Fibroblast of upper back skin (primary cell): Measurements from ENCODE around the gene LAMTOR1.
A peak's percentile ranks its signal among the peaks of the same experiment; 100 is the strongest.

Source experiments
- DNase-seq: peaks from one replicate; pipeline ENCODE4 v3.0.0-alpha.2; 2013

LAMTOR1 gene

DNA sequence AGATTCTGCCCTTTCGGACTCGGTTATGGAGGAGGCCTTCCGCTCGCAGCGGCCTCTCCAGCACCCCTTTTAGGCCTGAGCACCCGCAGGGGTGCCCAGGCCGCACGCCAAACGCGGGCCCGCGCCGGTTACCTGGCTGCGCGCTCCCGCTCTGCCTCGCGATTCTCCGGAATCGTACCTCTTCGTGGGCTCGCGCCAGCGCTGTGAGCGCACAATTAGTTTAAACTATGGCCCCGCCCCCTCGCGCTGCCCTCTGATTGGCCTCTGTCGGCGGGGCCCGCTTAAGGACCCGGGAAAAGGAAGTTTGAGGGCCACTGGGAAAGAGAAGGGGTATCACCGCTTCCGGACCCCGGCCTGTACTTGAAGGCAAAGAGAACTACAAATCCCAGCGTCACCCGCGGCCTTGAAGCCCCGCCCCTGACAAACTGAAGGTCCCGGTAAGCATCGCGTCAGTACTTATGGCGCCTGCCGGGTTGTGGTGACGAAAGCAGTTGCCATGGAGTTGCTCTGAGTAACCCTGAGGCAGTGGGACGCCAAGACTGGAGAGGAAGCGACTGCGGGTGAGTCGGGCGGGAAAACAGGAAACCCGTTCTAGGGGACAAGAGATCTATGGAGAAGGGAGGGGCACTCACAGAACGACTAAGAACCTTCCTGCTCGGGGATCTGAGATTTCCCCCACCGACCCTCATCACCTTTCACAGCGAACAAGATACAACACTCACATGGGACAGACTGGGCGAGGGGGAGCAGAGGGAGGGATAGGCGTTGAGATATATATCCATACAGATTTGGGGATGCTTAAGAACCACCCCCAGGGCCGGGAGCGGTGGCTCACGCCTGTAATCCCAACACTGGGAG, 22.5 kb downstream of the LAMTOR1 start, which contains the start of the genes LRRC51 and NUMA1:
Gene LRRC51, plus strand, starts transcription at position 525 of the 858 bp plus-strand sequence. CDS start 8,234 bp downstream, outside the sequence.
Gene NUMA1, minus strand, starts transcription at position 217 of the 858 bp plus-strand sequence. CDS start 44,599 bp downstream, outside the sequence.
- DNase-seq = peak; percentile 100

DNA sequence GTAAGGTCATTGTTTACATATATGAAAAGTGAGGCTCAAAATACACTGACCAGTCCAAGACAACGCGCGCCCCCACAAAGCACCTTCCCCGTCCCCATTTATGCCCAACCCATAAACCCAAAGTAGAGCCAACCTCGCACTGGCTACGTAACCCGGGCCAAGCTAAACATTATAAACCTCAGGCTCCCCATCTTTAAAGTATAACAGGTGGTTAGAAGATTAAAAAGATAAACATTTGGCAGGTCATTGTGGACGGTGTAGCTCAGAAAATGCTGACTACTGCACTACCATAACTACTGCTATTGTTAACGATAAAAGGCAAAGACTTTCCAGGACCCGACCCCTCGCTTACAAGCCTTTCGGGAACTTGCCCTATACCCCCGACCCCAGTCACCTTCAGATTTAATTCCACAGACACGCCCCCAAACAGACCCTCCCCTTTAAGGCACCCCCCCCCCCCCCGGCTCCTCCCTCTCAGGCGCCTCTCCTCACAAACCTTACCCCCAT, 23.2 kb downstream of the LAMTOR1 start:
- no peak for DNase-seq

DNA sequence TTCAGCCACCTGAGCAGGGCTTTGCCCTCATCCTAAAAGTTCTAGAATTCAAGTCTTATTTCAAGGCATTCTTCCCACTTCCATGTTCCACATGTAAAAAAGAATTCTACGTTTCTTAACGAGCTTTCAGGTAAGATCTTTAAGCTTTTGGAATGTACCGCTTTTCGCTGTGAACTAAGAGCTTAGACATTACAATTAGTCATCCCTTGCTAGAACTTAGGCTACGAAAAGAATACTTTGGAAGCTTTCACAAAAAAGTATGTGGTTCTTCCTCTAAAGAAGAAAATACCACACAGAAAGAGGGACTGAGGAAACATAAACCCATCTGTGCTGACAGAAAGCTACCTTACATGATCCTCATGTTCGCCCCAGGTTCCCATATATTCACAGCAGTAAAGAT, 24.6 kb downstream of the LAMTOR1 start:
- no peak for DNase-seq

DNA sequence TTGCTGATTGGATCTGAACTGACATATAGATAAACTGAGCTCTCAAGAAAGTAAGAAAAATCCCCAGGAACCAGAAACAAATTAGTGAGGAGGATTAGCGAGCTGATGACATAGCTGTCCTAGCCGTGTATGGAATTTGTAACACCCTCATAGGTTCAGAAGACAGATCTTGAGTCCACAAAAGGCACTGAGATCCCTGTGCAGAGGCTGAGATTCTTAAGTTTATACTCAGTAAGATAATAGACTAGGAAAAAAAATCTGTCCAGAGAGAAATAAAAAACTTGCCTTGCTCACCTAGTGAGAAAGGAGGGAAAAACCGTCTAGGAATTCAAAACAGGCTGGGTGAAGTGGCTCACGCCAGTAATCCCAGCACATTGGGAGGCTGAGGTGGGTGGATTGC, 27.3 kb downstream of the LAMTOR1 start:
- DNase-seq = no peak

DNA sequence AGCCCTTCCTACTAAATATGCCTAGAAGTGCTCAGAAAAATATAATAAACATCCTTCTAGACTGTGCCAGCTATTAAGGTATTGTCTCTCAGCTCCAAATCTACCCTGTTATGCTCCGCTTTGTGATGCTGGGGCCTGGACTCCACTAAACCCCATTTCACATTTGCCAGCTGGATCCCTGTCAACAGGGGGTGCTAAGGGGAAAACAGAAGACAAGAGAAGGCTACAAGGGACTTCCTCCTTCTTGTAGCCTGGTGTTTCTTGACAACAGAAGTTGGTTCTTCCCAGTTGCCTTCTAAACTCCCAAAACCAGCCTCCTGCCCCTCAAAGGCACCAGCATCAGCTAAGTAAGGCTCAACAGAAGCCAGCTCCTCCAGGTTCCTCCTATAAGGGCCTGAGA, 28.0 kb downstream of the LAMTOR1 start:
- DNase-seq = peak; percentile 41

DNA sequence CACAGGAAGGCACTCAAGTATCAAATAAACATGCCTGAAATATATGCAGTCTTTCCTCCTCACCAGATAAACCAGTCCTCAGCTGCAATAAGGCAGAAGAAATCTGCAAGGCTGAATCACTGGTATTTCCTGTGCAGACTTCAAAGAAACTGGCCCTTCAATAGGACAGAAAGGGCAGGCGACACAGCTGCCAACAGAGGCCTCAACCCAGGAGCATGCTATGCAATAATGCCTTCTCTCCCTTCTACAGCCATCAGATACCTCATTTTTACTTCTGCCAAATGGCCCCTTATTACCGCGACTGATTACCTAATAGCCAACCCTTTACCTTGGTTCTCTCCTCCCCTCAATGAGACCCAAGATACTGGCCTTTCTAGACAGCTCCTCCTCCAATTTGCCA, 30.7 kb downstream of the LAMTOR1 start:
- peak; percentile 87 for DNase-seq

DNA sequence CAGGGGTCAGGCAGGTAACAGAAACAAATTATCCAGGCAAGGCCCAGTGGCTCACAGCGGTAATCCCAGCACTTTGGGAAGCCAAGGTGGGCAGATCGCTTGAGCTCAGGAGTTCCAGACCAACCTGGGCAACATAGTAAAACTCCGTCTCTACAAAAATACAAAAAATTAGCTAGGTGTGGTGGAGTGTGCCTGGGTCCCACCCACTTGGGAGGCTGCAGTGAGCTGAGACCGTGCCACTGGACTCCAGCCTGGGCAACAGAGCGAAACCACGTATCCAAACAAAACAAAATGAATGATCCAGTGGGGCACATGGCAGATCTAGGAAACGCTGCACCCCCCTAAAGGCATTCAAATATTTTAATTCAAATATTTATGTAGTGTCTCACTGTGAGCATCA, 32.6 kb downstream of the LAMTOR1 start:
- no peak for DNase-seq

DNA sequence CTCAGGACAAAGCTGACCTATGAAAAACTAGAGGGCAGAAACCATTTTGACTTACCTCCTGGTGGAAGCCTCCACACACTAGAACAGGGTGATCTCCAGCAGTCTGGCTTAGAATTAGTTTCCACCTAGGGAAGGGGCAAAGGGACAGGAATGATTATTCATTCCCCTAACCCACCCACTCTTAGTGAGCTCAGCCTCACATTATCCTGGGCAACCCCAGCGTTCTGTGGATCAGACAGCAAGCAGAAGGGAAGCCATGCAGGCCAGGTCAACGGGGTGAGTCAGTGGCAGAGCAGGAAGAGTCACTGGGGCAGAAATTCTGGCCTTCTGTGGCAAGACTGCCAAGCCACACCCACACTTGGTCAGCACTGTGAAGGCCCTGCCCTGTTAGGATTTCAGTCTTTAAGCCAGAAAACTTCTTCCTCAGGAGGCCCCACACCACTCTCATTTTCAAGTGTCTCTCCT, 33.3 kb downstream of the LAMTOR1 start:
- peak; percentile 69 for DNase-seq

DNA sequence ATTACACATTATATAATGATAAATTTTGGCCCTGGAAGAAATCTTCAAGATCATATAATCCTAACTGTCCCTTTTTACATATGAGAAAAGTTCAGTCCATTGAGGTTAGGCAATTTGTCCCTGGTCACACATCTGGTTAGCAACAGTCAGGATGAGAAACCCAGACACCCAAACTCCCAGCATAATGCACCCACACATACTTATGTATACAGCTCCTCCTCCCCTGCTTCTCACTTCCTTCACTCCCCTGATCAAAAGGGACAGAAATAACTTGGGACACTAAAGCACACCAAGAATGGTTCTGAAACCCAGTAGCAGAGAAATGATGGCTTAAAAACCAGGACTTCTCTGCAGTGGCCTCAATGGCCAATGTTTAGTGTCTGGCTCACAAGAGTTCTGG, 33.9 kb downstream of the LAMTOR1 start:
- no peak for DNase-seq

DNA sequence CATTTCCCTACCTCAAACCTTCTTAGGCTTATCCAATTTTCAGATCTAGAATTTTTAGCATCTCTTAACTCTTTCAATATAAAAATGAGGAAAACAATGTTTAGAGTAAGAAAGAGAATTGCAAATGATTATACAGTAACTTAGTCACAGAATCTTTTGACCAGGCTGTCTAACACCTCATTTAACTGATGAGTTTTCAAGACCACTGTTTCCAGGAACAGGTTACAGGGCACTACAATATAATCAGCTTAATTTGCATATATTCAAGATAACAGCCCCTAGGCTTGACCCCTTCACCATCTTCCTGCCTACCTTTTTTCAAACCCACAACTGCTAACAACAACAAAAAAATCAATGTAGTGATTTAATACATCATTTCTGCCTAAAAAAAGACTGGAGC, 35.4 kb downstream of the LAMTOR1 start:
- no peak for DNase-seq

DNA sequence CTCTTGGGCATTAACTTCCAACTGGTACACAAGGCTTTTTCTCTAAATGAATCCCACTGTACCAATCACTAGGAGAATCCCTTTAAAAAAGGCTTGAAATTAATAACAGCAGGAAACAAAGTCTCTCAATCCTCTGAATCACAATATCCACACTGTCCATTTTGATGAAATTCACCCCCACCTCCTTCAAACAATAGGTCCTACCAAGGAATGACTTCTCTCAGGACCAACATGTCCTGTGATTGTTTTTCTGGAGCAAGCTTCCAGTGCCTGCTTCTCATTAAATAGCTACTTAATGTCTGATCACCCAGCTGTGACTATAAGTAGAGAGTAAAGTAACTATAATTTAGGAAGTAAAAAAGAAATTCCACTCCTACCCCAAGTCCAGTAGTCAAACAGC, 35.8 kb downstream of the LAMTOR1 start:
- no peak for DNase-seq

DNA sequence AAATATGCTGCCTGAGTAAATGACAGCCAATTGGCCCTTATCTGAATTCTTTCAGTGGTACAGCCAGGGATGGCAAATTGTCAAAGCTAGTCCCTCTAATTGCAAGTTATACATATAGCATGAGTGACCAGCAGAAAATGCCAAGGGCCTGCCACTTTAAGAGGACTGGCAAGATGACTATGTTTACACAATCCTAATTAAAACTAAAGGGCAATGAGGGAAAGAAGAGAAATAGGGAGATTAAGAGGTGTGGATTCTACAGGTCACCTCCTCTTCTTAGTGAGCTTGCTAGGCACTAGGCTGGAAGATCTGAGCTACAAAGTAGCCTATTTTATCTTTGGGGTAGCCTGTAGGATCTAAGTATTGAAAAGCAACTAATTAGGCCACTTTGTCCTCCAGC, 36.2 kb downstream of the LAMTOR1 start:
- DNase-seq = no peak

DNA sequence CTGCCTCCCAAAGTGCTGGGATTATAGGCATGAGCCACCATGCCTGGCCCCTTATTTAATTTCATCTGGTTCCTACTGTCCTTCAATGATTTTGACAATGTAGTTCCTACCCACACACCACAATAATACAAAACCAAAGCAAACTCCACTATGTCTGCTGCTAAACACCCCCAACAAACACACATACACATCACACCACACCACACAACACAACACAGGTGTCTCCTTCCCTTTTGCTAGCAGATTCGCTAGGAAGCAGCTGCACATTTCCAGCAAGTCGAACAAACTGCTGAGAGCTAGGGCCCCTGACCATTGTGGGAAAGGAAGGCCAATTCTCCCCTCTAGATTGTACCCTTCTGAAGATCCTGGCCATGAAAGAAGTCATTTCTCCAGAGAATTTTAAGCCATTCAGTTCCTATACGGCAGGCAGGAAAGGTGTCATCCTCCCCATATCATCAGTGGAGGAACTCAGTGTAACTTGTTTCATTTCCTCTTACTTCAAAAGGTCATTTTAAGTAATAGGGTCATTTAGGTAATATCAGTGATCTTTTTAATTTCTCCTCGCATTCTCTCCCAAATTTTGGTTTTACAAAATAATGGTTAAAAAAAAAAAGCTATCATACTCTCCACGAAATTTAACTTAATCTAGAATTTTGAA, 41.2 kb downstream of the LAMTOR1 start:
- DNase-seq = no peak

DNA sequence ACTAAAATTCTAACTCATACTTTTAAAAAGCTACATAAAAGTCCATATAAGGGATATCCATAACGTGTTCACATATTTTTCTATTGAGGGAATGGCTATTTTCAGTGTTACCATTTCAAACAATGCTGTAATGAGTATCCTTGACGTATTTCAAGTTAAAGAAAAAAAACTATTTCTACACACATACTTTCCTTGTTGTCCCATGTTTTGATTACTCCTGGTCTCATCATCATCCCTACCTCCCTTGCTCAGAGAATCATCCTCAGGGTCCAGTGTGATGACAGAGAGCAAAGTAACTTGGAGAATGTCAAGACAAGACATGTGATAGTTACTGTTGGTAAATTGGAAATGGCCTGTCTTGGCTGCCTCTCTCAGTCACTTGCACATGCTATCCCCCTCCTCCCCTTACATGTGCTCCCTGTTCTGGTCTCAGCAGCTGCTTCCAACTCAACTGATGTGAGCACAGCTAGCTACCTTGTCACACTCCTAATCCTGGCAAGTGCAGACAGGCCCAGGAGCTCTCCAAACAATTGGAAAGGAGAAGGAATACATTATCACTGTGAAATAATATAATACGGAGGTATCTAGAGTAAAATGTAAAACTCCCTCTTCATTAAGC, 44.6 kb downstream of the LAMTOR1 start:
- peak; percentile 49 for DNase-seq

DNA sequence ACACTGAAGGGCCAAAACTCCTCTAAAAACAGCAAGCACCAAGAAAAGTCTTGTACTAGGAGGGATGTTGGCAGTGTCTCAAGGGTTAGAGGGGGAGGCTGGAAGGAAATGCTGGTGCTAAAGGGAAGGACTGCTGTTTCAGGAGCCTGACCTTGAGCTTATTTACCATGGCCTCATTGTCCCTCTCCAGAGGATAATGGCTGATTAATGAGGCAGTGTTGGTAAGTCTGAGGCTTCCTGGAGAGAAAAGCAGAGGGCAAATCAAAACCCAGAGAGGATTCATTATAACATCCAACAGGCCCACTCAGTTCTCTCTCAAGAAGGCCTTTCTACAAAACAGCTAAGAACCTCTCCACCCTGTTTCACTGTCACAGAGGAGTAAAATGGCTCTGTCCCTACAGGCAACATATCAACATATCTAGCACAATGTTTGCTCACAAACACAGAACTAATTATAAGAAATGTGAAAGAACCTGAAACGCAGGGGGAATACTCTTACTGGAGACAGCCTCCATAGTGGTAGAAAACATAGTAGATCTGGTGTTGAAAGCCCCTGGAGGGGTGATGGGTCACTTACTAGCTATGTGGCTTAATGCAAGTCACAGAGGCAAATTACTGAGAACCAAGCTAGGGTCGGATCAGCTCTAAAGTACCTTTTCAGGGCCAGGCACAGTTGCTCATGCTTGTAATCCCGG, 54.2 kb downstream of the LAMTOR1 start:
- no peak for DNase-seq
